GM12878 (cell line): Measurements from ENCODE around the gene BLACAT1. TPM values are rescaled to one million over a fixed set of nuclear protein-coding genes. Genes with fewer than 3 reads are reported as not detected.

Source experiments
- ATAC-seq: fragments of 200-7000 bp; cut with Tn5 transposase; 3 replicates; pipeline ENCODE4 v1.9.1; 2020; ENCODE audit warnings: mild to moderate bottlenecking, moderate library complexity
- BruUV-seq: library from RNA; stranded (reverse); fragments of 400-500 nt; replicated peaks from 2 replicates; lab custom pipeline; 2021; lab: Mats Ljungman, UMichigan
- CTCF ChIA-PET: fragments of 300-600 bp; sonication (Branson Sonifier 250); formaldehyde crosslinking; extraction: SDS; loops from one replicate; lab custom pipeline; 2021; ENCODE audit warnings: inconsistent platforms; lab: Yijun Ruan, JAX
- POLR2A ChIA-PET: fragments of 350-600 bp; formaldehyde crosslinking; extraction: SDS; loops from one replicate; lab custom pipeline; 2021; ENCODE audit warnings: inconsistent platforms; lab: Charles Lee
- RAD21 ChIA-PET: fragments of 300-600 bp; sonication (Branson Sonifier 250); formaldehyde crosslinking; loops from one replicate; lab custom pipeline; 2023; ENCODE audit warnings: antibody characterized with exemption; ENCODE audit not compliant: unreplicated experiment; lab: Charles Lee
- SMC1A ChIA-PET: fragments of 300-600 bp; sonication (Branson Sonifier 250); formaldehyde crosslinking; loops from one replicate; lab custom pipeline; 2023; ENCODE audit not compliant: unreplicated experiment, uncharacterized antibody; lab: Charles Lee
- DNase-seq: peaks from one replicate; pipeline ENCODE4 v3.0.0-alpha.2; 2011; ENCODE audit warnings: low read depth, low spot score
- FAIRE-seq: peaks from 3 replicates; lab custom pipeline; 2011; peaks lifted over from hg19 to GRCh38; lab: Jason Lieb, UNC
- H2AFZ ChIP-seq: 2 replicates; pipeline ENCODE4 v1.6.0; 2011; ENCODE audit warnings: low read depth, low read length, control low read depth; ENCODE audit not compliant: control insufficient read depth
- H3K27ac ChIP-seq: 2 replicates; pipeline ENCODE4 v1.5.1; 2011; ENCODE audit warnings: control low read depth; ENCODE audit not compliant: control insufficient read depth, insufficient read depth
- H3K27me3 ChIP-seq, 2 experiments: replicated peaks in 1 of 2; 2 replicates each; pipeline versions ENCODE4 v1.6.0 to v1.6.1; 2011; ENCODE audit warnings: low read length in 1 of 2; ENCODE audit not compliant: control insufficient read depth in 2 of 2, insufficient read depth in 2 of 2
- H3K36me3 ChIP-seq, 2 experiments: 2 replicates each; pipeline ENCODE4 v1.5.1; 2011; ENCODE audit warnings: low read length in 1 of 2; ENCODE audit not compliant: control insufficient read depth in 2 of 2, insufficient read depth in 2 of 2
- H3K4me1 ChIP-seq: 2 replicates; pipeline ENCODE4 v1.6.1; 2011; ENCODE audit warnings: mild to moderate bottlenecking, low read length, moderate library complexity, mixed read lengths; ENCODE audit not compliant: control insufficient read depth, insufficient read depth
- H3K4me2 ChIP-seq: 2 replicates; pipeline ENCODE4 v1.6.0; 2011; ENCODE audit warnings: control low read depth; ENCODE audit not compliant: control insufficient read depth, insufficient read depth
- H3K4me3 ChIP-seq: fragments of 200-600 bp; sonication (generic); 2 replicates; pipeline ENCODE4 v1.5.1; 2016
- H3K79me2 ChIP-seq: 2 replicates; pipeline ENCODE4 v1.6.0; 2011; ENCODE audit warnings: low read length; ENCODE audit not compliant: control insufficient read depth, insufficient read depth
- H3K9ac ChIP-seq: 2 replicates; pipeline ENCODE4 v1.8.0; 2011; ENCODE audit warnings: low read length, control low read depth, mixed read lengths; ENCODE audit not compliant: control insufficient read depth, insufficient read depth
- H3K9me3 ChIP-seq: replicated peaks from 3 replicates; pipeline ENCODE4 v1.5.1; 2011; ENCODE audit warnings: mild to moderate bottlenecking, low read length; ENCODE audit not compliant: control insufficient read depth, insufficient read depth
- H4K20me1 ChIP-seq: 2 replicates; pipeline ENCODE4 v1.6.0; 2011; ENCODE audit not compliant: control insufficient read depth, insufficient read depth
- CBX3 ChIP-seq: fragments of 200-600 bp; sonication (generic); IDR thresholded peaks from 2 replicates; pipeline ENCODE4 v1.6.1; 2016; ENCODE audit warnings: low read depth, borderline replicate concordance
- ELK1 ChIP-seq: IDR thresholded peaks from 2 replicates; pipeline ENCODE4 v1.6.1; 2012; ENCODE audit warnings: low read depth, low read length, improper control_type of control experiment
- ESRRA ChIP-seq: IDR thresholded peaks from 2 replicates; pipeline ENCODE4 v1.6.1; 2012; ENCODE audit warnings: mild to moderate bottlenecking, low read length, improper control_type of control experiment
- EZH2 ChIP-seq: IDR thresholded peaks from 2 replicates; pipeline ENCODE4 v1.6.1; 2012; ENCODE audit warnings: low read depth, mild to moderate bottlenecking, control low read depth, inconsistent platforms, low read length, borderline replicate concordance; ENCODE audit not compliant: control insufficient read depth
- FOS ChIP-seq: IDR thresholded peaks from 3 replicates; pipeline ENCODE4 v1.6.1; 2011; ENCODE audit warnings: borderline replicate concordance; ENCODE audit not compliant: insufficient read length; ENCODE audit errors: extremely low read depth
- MYB ChIP-seq: fragments of 150-350 bp; IDR thresholded peaks from 2 replicates; pipeline ENCODE4 v1.6.1; 2014; ENCODE audit warnings: mild to moderate bottlenecking, low read depth, low read length, borderline replicate concordance
- MYC ChIP-seq: IDR thresholded peaks from 2 replicates; pipeline ENCODE4 v1.6.1; 2011; ENCODE audit warnings: mild to moderate bottlenecking, low read length, moderate library complexity, inconsistent platforms; ENCODE audit not compliant: insufficient read depth, insufficient replicate concordance, insufficient read length, severe bottlenecking
- NR2F1 ChIP-seq: fragments of 450-650 bp; conservative IDR thresholded peaks from 2 replicates; pipeline ENCODE4 v1.6.1; 2017; ENCODE audit warnings: mild to moderate bottlenecking
- SIX5 ChIP-seq: IDR thresholded peaks from 2 replicates; pipeline ENCODE4 v1.6.1; 2011; ENCODE audit warnings: mild to moderate bottlenecking, low read depth, low read length, moderate library complexity; ENCODE audit not compliant: severe bottlenecking
- STAT1 ChIP-seq: fragments of 450-650 bp; conservative IDR thresholded peaks from 2 replicates; pipeline ENCODE4 v1.6.1; 2014; ENCODE audit warnings: antibody characterized with exemption, mild to moderate bottlenecking
- WGBS: methylation state at CpG from one replicate; pipeline ENCODE4 v1.1.6; 2016; ENCODE audit warnings: low lambda C conversion rate; ENCODE audit not compliant: insufficient replicate concordance, insufficient coverage; ENCODE audit errors: missing lambda C conversion rate; 5-methylcytosine and 5-hydroxymethylcytosine counted together
- in situ Hi-C: fragments of 300-500 bp; cut with MboI; formaldehyde crosslinking; loops from 9 replicates; pipeline ENCODE4 v1.14.3; 2018; ENCODE audit warnings: mixed read lengths
- intact Hi-C: fragments of 100-400 bp; cut with micrococcal nuclease; formaldehyde crosslinking; loops from one replicate; pipeline ENCODE4 v1.14.2; 2022; ENCODE audit not compliant: unreplicated experiment
- polyA plus RNA-seq, 11 experiments: library from polyadenylated mRNA; depleted of rRNA in 4 of 11; unstranded in 6 of 11; stranded (reverse) in 5 of 11; fragments of >200 nt; fragmentation: Nextera tagmentation in 4 of 11; fragmentation: Illumina TruSeq in 1 of 11; extraction: Ambion mirVana in 4 of 11; extraction: Trizol in 1 of 11; gene quantifications; 1 replicate in 1 of 11; 2 replicates in 10 of 11; pipeline versions ENCODE4 v1.2.1 to v1.2.3, GENCODE V29; 2011 to 2016; ENCODE audit warnings: inconsistent platforms in 2 of 11, missing spikeins in 2 of 11, low read depth in 1 of 11
- total RNA-seq, 4 experiments: library from RNA; depleted of rRNA in 3 of 4; stranded (reverse); fragments of >200 nt in 3 of 4; fragmentation: Illumina TruSeq in 1 of 4; extraction: Trizol in 1 of 4; gene quantifications; 2 replicates each; pipeline versions ENCODE4 v1.2.1 to v1.2.3, GENCODE V29; 2013 to 2021
- TF ChIP-seq, protein P1 (sequence below): IDR thresholded peaks from 2 replicates; pipeline ENCODE4 v1.6.1; 2012; ENCODE audit warnings: mild to moderate bottlenecking, low read depth, low read length
- TF ChIP-seq, protein P2 (sequence below): fragments of 450-650 bp; IDR thresholded peaks from 2 replicates; pipeline ENCODE4 v1.6.1; 2018; ENCODE audit warnings: mild to moderate bottlenecking, low read depth, moderate library complexity; ENCODE audit not compliant: partially characterized antibody
- TF ChIP-seq, protein P3 (sequence below): fragments of 450-650 bp; formaldehyde crosslinking; IDR thresholded peaks from 2 replicates; pipeline ENCODE4 v1.4.0; 2022; ENCODE audit warnings: mild to moderate bottlenecking, moderate library complexity

The BLACAT1 gene
- total and polyA plus RNA-seq, 10 of the 15 experiments (the other 5 are each of a cell fraction or from before 2014, with no cell fraction given) = 0.04 to 1.6 (median 0.15) TPM; not detected in 1

DNA sequence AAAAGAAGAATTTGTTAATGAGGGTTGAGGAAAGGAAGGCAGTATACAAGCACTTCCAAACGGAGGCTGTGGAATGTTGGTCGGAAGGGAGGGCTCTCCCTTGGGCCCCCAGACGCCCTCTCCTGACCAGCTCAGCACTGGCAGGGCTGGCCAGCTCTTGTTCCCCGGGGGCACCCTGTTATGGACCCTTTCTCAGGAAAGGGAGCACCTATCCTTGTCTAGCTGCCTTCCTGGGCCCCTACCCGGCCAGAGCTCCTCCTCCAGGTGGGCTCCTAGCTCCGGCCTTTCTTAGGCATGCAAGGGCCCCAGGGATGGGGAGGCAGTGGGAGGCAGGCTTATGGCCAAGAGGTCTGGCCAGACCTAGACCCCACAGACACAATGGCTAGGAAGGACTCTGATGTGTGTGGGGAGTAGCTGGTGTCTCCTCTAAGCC, 926 bp downstream of the BLACAT1 start:
- in situ Hi-C loops (no loop called here), intact Hi-C loops (no loop called here)
- FAIRE-seq (no peak), ATAC-seq (no peak), DNase-seq (no peak)
- CTCF ChIA-PET = interaction anchor here (0.9 to 3.2 kb wide), 2 partner anchors 24 to 31 kb away, joined by 3 to 19 read pairs; no protein-coding TSS in a partner anchor
- POLR2A ChIA-PET = no interaction called here
- RAD21 ChIA-PET = no interaction called here
- Histone ChIP-seq H3K27ac (no peak overlapping the region), H3K9me3 (no peaks in the 10 kb centered on the region), H3K36me3 (no peaks in the 10 kb centered on the region), H4K20me1 (no peaks in the 10 kb centered on the region; the same call in 1 of the 2 replicates), H3K4me3 (no peak overlapping the region), H3K27me3 (peaks cover 17 to 20% of the 10 kb centered on the region in 2 experiments), H3K4me1 (no peaks in the 10 kb centered on the region), H2AFZ (no peak overlapping the region), H3K79me2 (no peaks in the 10 kb centered on the region), H3K9ac (no peak overlapping the region), H3K4me2 (no peak overlapping the region)
- no TSS peak for BruUV-seq
- WGBS = 6% methylated on average over 6 of the region's 6 CpGs
- SMC1A ChIA-PET = interaction anchor here (0.7 kb wide), 1 partner anchor 14 kb away, joined by 3 read pairs; no protein-coding TSS in a partner anchor
- TF ChIP-seq, protein P1, sequence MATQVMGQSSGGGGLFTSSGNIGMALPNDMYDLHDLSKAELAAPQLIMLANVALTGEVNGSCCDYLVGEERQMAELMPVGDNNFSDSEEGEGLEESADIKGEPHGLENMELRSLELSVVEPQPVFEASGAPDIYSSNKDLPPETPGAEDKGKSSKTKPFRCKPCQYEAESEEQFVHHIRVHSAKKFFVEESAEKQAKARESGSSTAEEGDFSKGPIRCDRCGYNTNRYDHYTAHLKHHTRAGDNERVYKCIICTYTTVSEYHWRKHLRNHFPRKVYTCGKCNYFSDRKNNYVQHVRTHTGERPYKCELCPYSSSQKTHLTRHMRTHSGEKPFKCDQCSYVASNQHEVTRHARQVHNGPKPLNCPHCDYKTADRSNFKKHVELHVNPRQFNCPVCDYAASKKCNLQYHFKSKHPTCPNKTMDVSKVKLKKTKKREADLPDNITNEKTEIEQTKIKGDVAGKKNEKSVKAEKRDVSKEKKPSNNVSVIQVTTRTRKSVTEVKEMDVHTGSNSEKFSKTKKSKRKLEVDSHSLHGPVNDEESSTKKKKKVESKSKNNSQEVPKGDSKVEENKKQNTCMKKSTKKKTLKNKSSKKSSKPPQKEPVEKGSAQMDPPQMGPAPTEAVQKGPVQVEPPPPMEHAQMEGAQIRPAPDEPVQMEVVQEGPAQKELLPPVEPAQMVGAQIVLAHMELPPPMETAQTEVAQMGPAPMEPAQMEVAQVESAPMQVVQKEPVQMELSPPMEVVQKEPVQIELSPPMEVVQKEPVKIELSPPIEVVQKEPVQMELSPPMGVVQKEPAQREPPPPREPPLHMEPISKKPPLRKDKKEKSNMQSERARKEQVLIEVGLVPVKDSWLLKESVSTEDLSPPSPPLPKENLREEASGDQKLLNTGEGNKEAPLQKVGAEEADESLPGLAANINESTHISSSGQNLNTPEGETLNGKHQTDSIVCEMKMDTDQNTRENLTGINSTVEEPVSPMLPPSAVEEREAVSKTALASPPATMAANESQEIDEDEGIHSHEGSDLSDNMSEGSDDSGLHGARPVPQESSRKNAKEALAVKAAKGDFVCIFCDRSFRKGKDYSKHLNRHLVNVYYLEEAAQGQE = no peak
- TF ChIP-seq SIX5 (no peak), FOS (no peak), NR2F1 (no peak), MYB (no peak), ESRRA (no peak), ELK1 (no peak), EZH2 (no peak), MYC (no peak), CBX3 (no peak), STAT1 (no peak)
- TF ChIP-seq, protein P2, sequence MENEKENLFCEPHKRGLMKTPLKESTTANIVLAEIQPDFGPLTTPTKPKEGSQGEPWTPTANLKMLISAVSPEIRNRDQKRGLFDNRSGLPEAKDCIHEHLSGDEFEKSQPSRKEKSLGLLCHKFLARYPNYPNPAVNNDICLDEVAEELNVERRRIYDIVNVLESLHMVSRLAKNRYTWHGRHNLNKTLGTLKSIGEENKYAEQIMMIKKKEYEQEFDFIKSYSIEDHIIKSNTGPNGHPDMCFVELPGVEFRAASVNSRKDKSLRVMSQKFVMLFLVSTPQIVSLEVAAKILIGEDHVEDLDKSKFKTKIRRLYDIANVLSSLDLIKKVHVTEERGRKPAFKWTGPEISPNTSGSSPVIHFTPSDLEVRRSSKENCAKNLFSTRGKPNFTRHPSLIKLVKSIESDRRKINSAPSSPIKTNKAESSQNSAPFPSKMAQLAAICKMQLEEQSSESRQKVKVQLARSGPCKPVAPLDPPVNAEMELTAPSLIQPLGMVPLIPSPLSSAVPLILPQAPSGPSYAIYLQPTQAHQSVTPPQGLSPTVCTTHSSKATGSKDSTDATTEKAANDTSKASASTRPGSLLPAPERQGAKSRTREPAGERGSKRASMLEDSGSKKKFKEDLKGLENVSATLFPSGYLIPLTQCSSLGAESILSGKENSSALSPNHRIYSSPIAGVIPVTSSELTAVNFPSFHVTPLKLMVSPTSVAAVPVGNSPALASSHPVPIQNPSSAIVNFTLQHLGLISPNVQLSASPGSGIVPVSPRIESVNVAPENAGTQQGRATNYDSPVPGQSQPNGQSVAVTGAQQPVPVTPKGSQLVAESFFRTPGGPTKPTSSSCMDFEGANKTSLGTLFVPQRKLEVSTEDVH = no peak
- TF ChIP-seq, protein P3, sequence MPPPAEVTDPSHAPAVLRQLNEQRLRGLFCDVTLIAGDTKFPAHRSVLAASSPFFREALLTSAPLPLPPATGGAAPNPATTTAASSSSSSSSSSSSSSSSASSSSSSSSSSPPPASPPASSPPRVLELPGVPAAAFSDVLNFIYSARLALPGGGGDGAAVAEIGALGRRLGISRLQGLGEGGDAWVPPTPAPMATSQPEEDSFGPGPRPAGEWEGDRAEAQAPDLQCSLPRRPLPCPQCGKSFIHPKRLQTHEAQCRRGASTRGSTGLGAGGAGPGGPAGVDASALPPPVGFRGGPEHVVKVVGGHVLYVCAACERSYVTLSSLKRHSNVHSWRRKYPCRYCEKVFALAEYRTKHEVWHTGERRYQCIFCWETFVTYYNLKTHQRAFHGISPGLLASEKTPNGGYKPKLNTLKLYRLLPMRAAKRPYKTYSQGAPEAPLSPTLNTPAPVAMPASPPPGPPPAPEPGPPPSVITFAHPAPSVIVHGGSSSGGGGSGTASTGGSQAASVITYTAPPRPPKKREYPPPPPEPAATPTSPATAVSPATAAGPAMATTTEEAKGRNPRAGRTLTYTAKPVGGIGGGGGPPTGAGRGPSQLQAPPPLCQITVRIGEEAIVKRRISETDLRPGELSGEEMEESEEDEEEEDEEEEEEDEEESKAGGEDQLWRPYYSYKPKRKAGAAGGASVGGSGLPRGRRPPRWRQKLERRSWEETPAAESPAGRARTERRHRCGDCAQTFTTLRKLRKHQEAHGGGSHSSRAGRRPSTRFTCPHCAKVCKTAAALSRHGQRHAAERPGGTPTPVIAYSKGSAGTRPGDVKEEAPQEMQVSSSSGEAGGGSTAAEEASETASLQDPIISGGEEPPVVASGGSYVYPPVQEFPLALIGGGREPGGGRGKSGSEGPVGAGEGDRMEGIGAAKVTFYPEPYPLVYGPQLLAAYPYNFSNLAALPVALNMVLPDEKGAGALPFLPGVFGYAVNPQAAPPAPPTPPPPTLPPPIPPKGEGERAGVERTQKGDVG = no peak
